GM23338 (cell line): ENCODE data around the gene MINDY4. TPM values are rescaled to one million over a fixed set of nuclear protein-coding genes. Genes with fewer than 3 reads are reported as not detected.

Experiments used
- ATAC-seq: fragments of 200-7000 bp; cut with Tn5 transposase; 3 replicates; pipeline ENCODE4 v1.9.1; 2020
- DNase-seq: peaks from one replicate; pipeline ENCODE4 v3.0.0-alpha.2; 2015; ENCODE audit warnings: low spot score
- H2AFZ ChIP-seq: fragments of 200-600 bp; sonication (generic); 2 replicates; pipeline ENCODE4 v1.8.0; 2016; ENCODE audit warnings: antibody characterized with exemption, mild to moderate bottlenecking, moderate library complexity
- H3F3A ChIP-seq: fragments of 200-600 bp; sonication (generic); replicated peaks from 2 replicates; pipeline ENCODE4 v1.8.0; 2017; ENCODE audit warnings: antibody characterized with exemption, mixed run types, low read depth
- H3K27ac ChIP-seq: fragments of 200-600 bp; sonication (generic); 2 replicates; pipeline ENCODE4 v1.6.1; 2016; ENCODE audit warnings: low read depth
- H3K27me3 ChIP-seq: fragments of 200-600 bp; sonication (generic); 2 replicates; pipeline ENCODE4 v1.8.0; 2016; ENCODE audit warnings: mild to moderate bottlenecking, mixed run types, moderate library complexity; ENCODE audit not compliant: insufficient read depth
- H3K36me3 ChIP-seq: fragments of 200-600 bp; sonication (generic); 2 replicates; pipeline ENCODE4 v1.8.0; 2016; ENCODE audit warnings: mild to moderate bottlenecking; ENCODE audit not compliant: insufficient read depth
- H3K4me1 ChIP-seq: fragments of 200-600 bp; sonication (generic); 2 replicates; pipeline ENCODE4 v1.8.0; 2016; ENCODE audit warnings: mild to moderate bottlenecking, moderate library complexity; ENCODE audit not compliant: insufficient read depth
- H3K4me2 ChIP-seq: fragments of 200-600 bp; sonication (generic); 2 replicates; pipeline ENCODE4 v1.7.1; 2017; ENCODE audit warnings: mixed run types
- H3K4me3 ChIP-seq: fragments of 200-600 bp; sonication (generic); 2 replicates; pipeline ENCODE4 v1.6.1; 2016; ENCODE audit warnings: mixed run types
- H3K79me2 ChIP-seq: fragments of 200-600 bp; sonication (generic); replicated peaks from 2 replicates; pipeline ENCODE4 v1.8.0; 2017; ENCODE audit warnings: mild to moderate bottlenecking; ENCODE audit not compliant: insufficient read depth
- H3K9me2 ChIP-seq: fragments of 200-600 bp; sonication (generic); 2 replicates; pipeline ENCODE4 v1.8.0; 2017; ENCODE audit not compliant: insufficient read depth
- H4K20me1 ChIP-seq: fragments of 200-600 bp; sonication (generic); replicated peaks from 2 replicates; pipeline ENCODE4 v1.8.0; 2017; ENCODE audit warnings: mild to moderate bottlenecking; ENCODE audit not compliant: insufficient read depth
- H3K27ac Mint-ChIP-seq: 2 replicates; pipeline ENCODE4 v1.8.0; 2020; ENCODE audit warnings: inconsistent platforms, mild to moderate bottlenecking, moderate library complexity, mixed read lengths
- H3K27me3 Mint-ChIP-seq: 3 replicates; pipeline ENCODE4 v1.8.0; 2022; ENCODE audit warnings: low read depth, mild to moderate bottlenecking, moderate library complexity, mixed read lengths, inconsistent platforms; ENCODE audit not compliant: insufficient read depth, poor library complexity
- H3K36me3 Mint-ChIP-seq: 3 replicates; pipeline ENCODE4 v1.8.0; 2021; ENCODE audit warnings: low read depth, mild to moderate bottlenecking, inconsistent platforms, moderate library complexity, mixed read lengths
- H3K4me1 Mint-ChIP-seq: 3 replicates; pipeline ENCODE4 v1.8.0; 2020; ENCODE audit warnings: mild to moderate bottlenecking, inconsistent platforms, mixed read lengths
- H3K4me3 Mint-ChIP-seq: 3 replicates; pipeline ENCODE4 v1.8.0; 2021; ENCODE audit warnings: moderate library complexity, mild to moderate bottlenecking, inconsistent platforms, mixed read lengths
- H3K9me3 Mint-ChIP-seq: 3 replicates; pipeline ENCODE4 v1.8.0; 2020; ENCODE audit warnings: moderate library complexity, mild to moderate bottlenecking, inconsistent platforms, mixed read lengths
- CREB1 ChIP-seq: fragments of 250-450 bp; sonication (Bioruptor Pico); IDR thresholded peaks from 2 replicates; pipeline ENCODE4 v1.5.0; 2020; ENCODE audit warnings: low read depth, mild to moderate bottlenecking, moderate library complexity
- EZH2 ChIP-seq: fragments of 200-600 bp; sonication (generic); IDR thresholded peaks from one replicate; pipeline ENCODE4 v1.8.0; 2017; ENCODE audit warnings: antibody characterized with exemption, mild to moderate bottlenecking, low read depth; ENCODE audit not compliant: unreplicated experiment
- POLR2AphosphoS5 ChIP-seq: IDR thresholded peaks from 2 replicates; pipeline ENCODE4 v1.6.1; 2016; ENCODE audit warnings: antibody characterized with exemption, low read depth
- ZNF114 ChIP-seq: fragments of 250-450 bp; sonication (Bioruptor Pico); IDR thresholded peaks from 2 replicates; pipeline ENCODE4 v1.5.0; 2020; ENCODE audit warnings: mild to moderate bottlenecking, moderate library complexity
- ZNF331 ChIP-seq: fragments of 250-450 bp; sonication (Bioruptor Pico); IDR thresholded peaks from 2 replicates; pipeline ENCODE4 v1.5.0; 2020; ENCODE audit warnings: low read depth, mild to moderate bottlenecking, moderate library complexity
- polyA plus RNA-seq: library from polyadenylated mRNA; unstranded; fragments of >200 nt; fragmentation: Nextera tagmentation; extraction: Ambion mirVana; gene quantifications from 2 replicates; pipeline ENCODE4 v1.2.1, GENCODE V29; 2016
- total RNA-seq: library from RNA; depleted of rRNA; stranded (reverse); fragments of >200 nt; shearing (Covaris generic); gene quantifications from 2 replicates; pipeline ENCODE4 v1.2.3, GENCODE V29; 2014
- TF ChIP-seq, protein P1 (sequence below), 2 experiments: fragments of 200-600 bp in 1 of 2; sonication (generic) in 1 of 2; conservative IDR thresholded peaks; 2 replicates each; pipeline versions ENCODE4 v1.5.1 to v1.6.1; 2016 to 2017; ENCODE audit warnings: antibody characterized with exemption in 2 of 2, low read depth in 2 of 2, mild to moderate bottlenecking in 2 of 2, moderate library complexity in 1 of 2
- TF ChIP-seq, protein P2 (sequence below): IDR thresholded peaks from one replicate; pipeline ENCODE4 v1.6.1; 2018; ENCODE audit warnings: antibody characterized with exemption; ENCODE audit not compliant: unreplicated experiment
- TF ChIP-seq, protein P3 (sequence below): fragments of 250-450 bp; sonication (Bioruptor Pico); IDR thresholded peaks from 2 replicates; pipeline ENCODE4 v1.5.0; 2020; ENCODE audit warnings: mild to moderate bottlenecking, moderate library complexity

The MINDY4 gene
- total and polyA plus RNA-seq, 2 experiments from 2014 or later: 1.7 to 4.4 TPM

DNA sequence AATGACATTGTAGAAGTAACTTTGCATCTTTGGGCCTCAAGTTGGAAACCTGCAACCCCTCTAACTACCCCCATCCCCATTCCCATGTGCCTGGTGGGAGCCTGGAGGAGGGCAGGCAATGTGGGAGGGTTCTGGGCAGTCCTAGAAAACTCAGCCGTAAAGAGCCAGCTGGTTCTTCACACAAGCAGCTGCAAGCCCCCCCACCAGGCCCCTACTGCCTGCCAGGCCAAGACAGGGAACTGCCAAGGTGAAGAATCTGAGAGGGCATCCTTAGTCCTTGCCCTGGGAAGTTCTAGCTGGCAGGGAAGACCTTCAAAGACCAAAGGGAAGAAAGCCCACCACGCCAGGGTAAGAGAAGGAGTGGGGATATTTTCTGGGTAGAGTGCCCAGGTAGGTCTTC lies 31.5 kb upstream of the MINDY4 start:
- no peaks in the 10 kb centered on the region for H3K27me3 ChIP-seq
- no peak overlapping the region for H3K27ac ChIP-seq
- H3K9me2 ChIP-seq: 0 out of 2 replicates have a peak, but pooled peaks cover 2% of the 10 kb centered on the region
- ATAC-seq (no peak), DNase-seq (no peak)
- H2AFZ ChIP-seq: no peak overlapping the region
- no peaks in the 10 kb centered on the region for H3K79me2 ChIP-seq
- Mint-ChIP-seq H3K36me3 (peaks cover 4% of the 10 kb centered on the region; the same call in 2 of the 3 replicates), H3K4me1 (peaks cover under 1% of the 10 kb centered on the region), H3K9me3 (peaks cover 4% of the 10 kb centered on the region; the same call in 1 of the 3 replicates), H3K27ac (no peak overlapping the region), H3K4me3 (no peak overlapping the region), H3K27me3 (peaks cover 7% of the 10 kb centered on the region)
- TF ChIP-seq ZNF331 (CRISPR knock-in tag) (no peak), POLR2AphosphoS5 (no peak), ZNF114 (CRISPR knock-in tag) (no peak), EZH2 (no peak)
- no peaks in the 10 kb centered on the region for H3K36me3 ChIP-seq
- H3K4me1 ChIP-seq: no peaks in the 10 kb centered on the region
- no peak overlapping the region for H3K4me3 ChIP-seq
- H3K4me2 ChIP-seq: no peak overlapping the region
- no peaks in the 10 kb centered on the region for H3F3A ChIP-seq
- no peaks in the 10 kb centered on the region for H4K20me1 ChIP-seq

DNA sequence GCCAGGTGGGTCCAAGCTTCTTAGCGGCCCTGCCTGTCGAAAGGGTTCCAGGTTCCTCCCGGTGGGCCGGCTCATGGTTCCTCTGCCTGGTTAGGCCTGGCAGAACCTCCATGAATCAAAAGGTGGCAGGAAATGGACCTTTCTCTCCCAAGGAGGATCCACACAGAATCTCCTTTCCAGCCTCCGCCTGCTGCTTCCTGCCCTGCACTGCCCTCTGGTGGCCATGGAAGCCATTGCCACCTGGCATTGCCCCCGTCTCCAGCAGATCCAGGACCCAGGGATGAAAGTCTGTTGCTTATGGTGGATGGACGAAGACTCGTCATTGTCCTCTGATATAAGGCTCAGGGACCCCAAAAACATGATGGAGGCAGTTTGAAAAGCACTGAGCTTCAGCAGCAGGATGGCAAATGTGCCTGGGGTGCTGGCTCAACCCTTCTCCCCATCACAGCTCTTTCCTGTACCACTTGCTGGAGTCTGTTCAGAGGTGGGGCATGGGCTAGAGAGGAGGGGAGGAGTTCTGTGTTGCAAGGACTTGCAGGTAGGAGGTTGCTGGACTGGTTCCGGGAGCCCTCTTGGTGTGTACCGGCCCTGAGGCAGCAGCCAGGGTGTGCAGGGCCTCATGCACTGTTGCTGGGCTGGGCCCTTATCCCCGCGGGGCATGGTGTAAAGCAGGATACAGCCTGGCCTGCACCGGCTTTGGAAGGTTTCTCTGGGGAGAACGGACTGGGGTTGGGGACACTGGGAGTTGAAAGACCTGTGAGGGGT lies 30.6 kb upstream of the MINDY4 start:
- H3K4me1 ChIP-seq: no peaks in the 10 kb centered on the region

More for the DNA sequence above, 30.6 kb upstream of the MINDY4 start:
- Mint-ChIP-seq H3K9me3 (no peaks in the 10 kb centered on the region; the same call in 2 of the 3 replicates), H3K27me3 (peaks cover 4% of the 10 kb centered on the region), H3K4me3 (no peak overlapping the region), H3K36me3 (no peaks in the 10 kb centered on the region), H3K4me1 (no peaks in the 10 kb centered on the region; the same call in 2 of the 3 replicates), H3K27ac (no peak overlapping the region)
- Histone ChIP-seq H3K4me2 (no peak overlapping the region), H3F3A (no peaks in the 10 kb centered on the region), H3K27ac (no peak overlapping the region), H2AFZ (peak overlapping the region; percentile 95), H3K9me2 (0 out of 2 replicates have a peak, but pooled peaks cover 2% of the 10 kb centered on the region), H3K79me2 (no peaks in the 10 kb centered on the region), H3K4me3 (no peak overlapping the region), H4K20me1 (no peaks in the 10 kb centered on the region), H3K36me3 (no peaks in the 10 kb centered on the region), H3K27me3 (no peaks in the 10 kb centered on the region)
- TF ChIP-seq CREB1: no peak
- TF ChIP-seq EZH2: no peak
- TF ChIP-seq, protein P1, sequence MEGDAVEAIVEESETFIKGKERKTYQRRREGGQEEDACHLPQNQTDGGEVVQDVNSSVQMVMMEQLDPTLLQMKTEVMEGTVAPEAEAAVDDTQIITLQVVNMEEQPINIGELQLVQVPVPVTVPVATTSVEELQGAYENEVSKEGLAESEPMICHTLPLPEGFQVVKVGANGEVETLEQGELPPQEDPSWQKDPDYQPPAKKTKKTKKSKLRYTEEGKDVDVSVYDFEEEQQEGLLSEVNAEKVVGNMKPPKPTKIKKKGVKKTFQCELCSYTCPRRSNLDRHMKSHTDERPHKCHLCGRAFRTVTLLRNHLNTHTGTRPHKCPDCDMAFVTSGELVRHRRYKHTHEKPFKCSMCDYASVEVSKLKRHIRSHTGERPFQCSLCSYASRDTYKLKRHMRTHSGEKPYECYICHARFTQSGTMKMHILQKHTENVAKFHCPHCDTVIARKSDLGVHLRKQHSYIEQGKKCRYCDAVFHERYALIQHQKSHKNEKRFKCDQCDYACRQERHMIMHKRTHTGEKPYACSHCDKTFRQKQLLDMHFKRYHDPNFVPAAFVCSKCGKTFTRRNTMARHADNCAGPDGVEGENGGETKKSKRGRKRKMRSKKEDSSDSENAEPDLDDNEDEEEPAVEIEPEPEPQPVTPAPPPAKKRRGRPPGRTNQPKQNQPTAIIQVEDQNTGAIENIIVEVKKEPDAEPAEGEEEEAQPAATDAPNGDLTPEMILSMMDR (conservative IDR thresholded peaks at IDR 0.05; ENCODE audit: low read depth in 2 of 2): peak; percentile 100
- TF ChIP-seq, protein P2, sequence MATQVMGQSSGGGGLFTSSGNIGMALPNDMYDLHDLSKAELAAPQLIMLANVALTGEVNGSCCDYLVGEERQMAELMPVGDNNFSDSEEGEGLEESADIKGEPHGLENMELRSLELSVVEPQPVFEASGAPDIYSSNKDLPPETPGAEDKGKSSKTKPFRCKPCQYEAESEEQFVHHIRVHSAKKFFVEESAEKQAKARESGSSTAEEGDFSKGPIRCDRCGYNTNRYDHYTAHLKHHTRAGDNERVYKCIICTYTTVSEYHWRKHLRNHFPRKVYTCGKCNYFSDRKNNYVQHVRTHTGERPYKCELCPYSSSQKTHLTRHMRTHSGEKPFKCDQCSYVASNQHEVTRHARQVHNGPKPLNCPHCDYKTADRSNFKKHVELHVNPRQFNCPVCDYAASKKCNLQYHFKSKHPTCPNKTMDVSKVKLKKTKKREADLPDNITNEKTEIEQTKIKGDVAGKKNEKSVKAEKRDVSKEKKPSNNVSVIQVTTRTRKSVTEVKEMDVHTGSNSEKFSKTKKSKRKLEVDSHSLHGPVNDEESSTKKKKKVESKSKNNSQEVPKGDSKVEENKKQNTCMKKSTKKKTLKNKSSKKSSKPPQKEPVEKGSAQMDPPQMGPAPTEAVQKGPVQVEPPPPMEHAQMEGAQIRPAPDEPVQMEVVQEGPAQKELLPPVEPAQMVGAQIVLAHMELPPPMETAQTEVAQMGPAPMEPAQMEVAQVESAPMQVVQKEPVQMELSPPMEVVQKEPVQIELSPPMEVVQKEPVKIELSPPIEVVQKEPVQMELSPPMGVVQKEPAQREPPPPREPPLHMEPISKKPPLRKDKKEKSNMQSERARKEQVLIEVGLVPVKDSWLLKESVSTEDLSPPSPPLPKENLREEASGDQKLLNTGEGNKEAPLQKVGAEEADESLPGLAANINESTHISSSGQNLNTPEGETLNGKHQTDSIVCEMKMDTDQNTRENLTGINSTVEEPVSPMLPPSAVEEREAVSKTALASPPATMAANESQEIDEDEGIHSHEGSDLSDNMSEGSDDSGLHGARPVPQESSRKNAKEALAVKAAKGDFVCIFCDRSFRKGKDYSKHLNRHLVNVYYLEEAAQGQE: no peak
- TF ChIP-seq, protein P3, sequence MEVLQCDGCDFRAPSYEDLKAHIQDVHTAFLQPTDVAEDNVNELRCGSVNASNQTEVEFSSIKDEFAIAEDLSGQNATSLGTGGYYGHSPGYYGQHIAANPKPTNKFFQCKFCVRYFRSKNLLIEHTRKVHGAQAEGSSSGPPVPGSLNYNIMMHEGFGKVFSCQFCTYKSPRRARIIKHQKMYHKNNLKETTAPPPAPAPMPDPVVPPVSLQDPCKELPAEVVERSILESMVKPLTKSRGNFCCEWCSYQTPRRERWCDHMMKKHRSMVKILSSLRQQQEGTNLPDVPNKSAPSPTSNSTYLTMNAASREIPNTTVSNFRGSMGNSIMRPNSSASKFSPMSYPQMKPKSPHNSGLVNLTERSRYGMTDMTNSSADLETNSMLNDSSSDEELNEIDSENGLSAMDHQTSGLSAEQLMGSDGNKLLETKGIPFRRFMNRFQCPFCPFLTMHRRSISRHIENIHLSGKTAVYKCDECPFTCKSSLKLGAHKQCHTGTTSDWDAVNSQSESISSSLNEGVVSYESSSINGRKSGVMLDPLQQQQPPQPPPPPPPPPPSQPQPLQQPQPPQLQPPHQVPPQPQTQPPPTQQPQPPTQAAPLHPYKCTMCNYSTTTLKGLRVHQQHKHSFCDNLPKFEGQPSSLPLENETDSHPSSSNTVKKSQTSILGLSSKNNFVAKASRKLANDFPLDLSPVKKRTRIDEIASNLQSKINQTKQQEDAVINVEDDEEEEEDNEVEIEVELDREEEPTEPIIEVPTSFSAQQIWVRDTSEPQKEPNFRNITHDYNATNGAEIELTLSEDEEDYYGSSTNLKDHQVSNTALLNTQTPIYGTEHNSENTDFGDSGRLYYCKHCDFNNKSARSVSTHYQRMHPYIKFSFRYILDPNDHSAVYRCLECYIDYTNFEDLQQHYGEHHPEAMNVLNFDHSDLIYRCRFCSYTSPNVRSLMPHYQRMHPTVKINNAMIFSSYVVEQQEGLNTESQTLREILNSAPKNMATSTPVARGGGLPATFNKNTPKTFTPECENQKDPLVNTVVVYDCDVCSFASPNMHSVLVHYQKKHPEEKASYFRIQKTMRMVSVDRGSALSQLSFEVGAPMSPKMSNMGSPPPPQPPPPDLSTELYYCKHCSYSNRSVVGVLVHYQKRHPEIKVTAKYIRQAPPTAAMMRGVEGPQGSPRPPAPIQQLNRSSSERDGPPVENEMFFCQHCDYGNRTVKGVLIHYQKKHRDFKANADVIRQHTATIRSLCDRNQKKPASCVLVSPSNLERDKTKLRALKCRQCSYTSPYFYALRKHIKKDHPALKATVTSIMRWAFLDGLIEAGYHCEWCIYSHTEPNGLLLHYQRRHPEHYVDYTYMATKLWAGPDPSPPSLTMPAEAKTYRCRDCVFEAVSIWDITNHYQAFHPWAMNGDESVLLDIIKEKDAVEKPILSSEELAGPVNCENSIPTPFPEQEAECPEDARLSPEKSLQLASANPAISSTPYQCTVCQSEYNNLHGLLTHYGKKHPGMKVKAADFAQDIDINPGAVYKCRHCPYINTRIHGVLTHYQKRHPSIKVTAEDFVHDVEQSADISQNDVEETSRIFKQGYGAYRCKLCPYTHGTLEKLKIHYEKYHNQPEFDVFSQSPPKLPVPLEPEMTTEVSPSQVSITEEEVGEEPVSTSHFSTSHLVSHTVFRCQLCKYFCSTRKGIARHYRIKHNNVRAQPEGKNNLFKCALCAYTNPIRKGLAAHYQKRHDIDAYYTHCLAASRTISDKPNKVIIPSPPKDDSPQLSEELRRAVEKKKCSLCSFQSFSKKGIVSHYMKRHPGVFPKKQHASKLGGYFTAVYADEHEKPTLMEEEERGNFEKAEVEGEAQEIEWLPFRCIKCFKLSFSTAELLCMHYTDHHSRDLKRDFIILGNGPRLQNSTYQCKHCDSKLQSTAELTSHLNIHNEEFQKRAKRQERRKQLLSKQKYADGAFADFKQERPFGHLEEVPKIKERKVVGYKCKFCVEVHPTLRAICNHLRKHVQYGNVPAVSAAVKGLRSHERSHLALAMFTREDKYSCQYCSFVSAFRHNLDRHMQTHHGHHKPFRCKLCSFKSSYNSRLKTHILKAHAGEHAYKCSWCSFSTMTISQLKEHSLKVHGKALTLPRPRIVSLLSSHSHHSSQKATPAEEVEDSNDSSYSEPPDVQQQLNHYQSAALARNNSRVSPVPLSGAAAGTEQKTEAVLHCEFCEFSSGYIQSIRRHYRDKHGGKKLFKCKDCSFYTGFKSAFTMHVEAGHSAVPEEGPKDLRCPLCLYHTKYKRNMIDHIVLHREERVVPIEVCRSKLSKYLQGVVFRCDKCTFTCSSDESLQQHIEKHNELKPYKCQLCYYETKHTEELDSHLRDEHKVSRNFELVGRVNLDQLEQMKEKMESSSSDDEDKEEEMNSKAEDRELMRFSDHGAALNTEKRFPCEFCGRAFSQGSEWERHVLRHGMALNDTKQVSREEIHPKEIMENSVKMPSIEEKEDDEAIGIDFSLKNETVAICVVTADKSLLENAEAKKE (CRISPR knock-in tag): no peak
- DNase-seq: peak; percentile 88
- peak; percentile 88 for ATAC-seq
